GM12892 (cell line): Measurements from ENCODE around the gene LTA.

Experiments used
- POLR2A ChIP-seq: IDR thresholded peaks from 2 replicates; pipeline ENCODE4 v1.6.1; 2011; ENCODE audit warnings: low read depth, low read length, control low read depth
- POLR2AphosphoS5 ChIP-seq: IDR thresholded peaks from 2 replicates; pipeline ENCODE4 v1.6.1; 2011; ENCODE audit warnings: low read depth, low read length, control low read depth

DNA sequence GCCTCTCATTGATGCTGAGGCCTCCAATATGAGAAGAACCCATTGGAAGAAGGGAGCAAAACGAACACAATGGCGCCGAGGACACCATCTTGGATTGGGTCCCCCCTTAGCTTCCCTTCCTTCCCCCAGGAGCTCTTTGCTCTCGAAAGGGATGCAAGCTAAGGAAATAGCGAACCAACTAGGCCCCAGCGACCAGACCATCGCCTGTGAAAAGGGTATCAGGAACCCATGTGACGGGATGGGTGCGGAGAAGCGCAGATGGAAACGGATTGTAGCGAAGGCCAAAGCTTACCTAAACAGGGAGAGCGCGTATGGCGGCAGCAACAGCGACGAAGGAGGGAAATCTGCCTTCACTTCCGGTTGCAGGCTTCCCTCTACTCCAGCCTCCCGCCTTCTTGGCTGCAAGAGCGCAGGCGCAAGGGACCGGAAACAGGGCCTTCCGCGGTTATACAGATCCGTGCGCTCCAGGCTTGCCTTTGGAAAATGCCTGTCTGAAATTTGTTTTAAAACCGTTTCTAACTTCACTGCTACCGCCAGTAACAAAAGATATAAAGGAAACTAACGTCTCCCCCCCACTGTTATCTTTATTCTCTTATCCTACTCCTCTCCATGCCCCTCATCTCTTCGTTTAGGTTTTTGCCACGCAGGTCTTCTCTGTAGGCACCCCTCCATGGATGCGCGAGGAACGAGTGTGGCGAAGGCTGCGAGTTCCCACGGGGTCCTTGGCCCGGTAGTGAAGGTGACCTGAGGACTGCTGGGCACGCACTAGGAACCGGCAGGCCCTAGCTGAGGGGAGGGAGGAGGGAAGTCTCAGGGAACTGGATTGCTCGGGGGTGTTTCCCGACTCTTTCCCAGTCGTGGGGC, 30.2 kb upstream of the LTA start, which contains the start of gene DDX39B:
- TF ChIP-seq POLR2AphosphoS5, result peak; percentile 99
- TF ChIP-seq POLR2A, result peak; percentile 98
